HG03135 (cell line): ENCODE data around the gene FAM193B.
A peak's percentile ranks its signal among the peaks of the same experiment; 100 is the strongest.

Experiments used
- ATAC-seq: cut with Tn5 transposase; IDR thresholded peaks from one replicate; pipeline ENCODE4 v1.9.1; 2021; ENCODE audit warnings: mild to moderate bottlenecking, moderate library complexity; ENCODE audit not compliant: unreplicated experiment

FAM193B gene

GRCh38 chr5:177516601-177517568 is 37.5 kb downstream of the FAM193B start, which contains the start of gene DDX41:
Gene DDX41 (minus strand): TSS chr5:177516961. CDS start chr5:177516945, 16 bp downstream.
- ATAC-seq = peak; percentile 79

GRCh38 chr5:177515580-177515979 is 38.8 kb downstream of the FAM193B start:
- ATAC-seq = no peak

GRCh38 chr5:177514541-177514940 is 39.8 kb downstream of the FAM193B start:
- no peak for ATAC-seq

GRCh38 chr5:177513500-177513899 is 40.9 kb downstream of the FAM193B start:
- no peak for ATAC-seq

- no peak for ATAC-seq
These were observed 41.5 kb downstream of the FAM193B start for GRCh38 chr5:177512736-177513380.

GRCh38 chr5:177511796-177512675 is 42.3 kb downstream of the FAM193B start:
- no peak for ATAC-seq

GRCh38 chr5:177511181-177511580 is 43.2 kb downstream of the FAM193B start:
- no peak for ATAC-seq

- peak; percentile 39 for ATAC-seq
These were observed 43.8 kb downstream of the FAM193B start for GRCh38 chr5:177510567-177511053.

GRCh38 chr5:177509991-177510566 is 44.3 kb downstream of the FAM193B start:
- peak; percentile 30 for ATAC-seq

GRCh38 chr5:177509381-177509951 is 44.9 kb downstream of the FAM193B start, which contains the start of gene DOK3:
Gene DOK3 (minus strand): TSS chr5:177509826. CDS start chr5:177509540, 286 bp downstream.
- peak; percentile 16 for ATAC-seq

- ATAC-seq = no peak
These were observed 45.5 kb downstream of the FAM193B start for GRCh38 chr5:177508837-177509236.

- ATAC-seq = no peak
These were observed 46.1 kb downstream of the FAM193B start for GRCh38 chr5:177508221-177508611.

GRCh38 chr5:177507596-177508220 is 46.7 kb downstream of the FAM193B start:
- ATAC-seq = no peak

GRCh38 chr5:177507165-177507564 is 47.2 kb downstream of the FAM193B start:
- no peak for ATAC-seq

GRCh38 chr5:177505075-177505474 is 49.3 kb downstream of the FAM193B start:
- ATAC-seq = no peak

- ATAC-seq = no peak
These were observed 50.0 kb downstream of the FAM193B start for GRCh38 chr5:177504086-177505056.

GRCh38 chr5:177503351-177504085 is 50.8 kb downstream of the FAM193B start:
- ATAC-seq = no peak

GRCh38 chr5:177502886-177503285 is 51.5 kb downstream of the FAM193B start:
- no peak for ATAC-seq
